HepG2 (cell line): ENCODE results near the gene FAM177B. TPM values are rescaled to one million over a fixed set of nuclear protein-coding genes. Genes with fewer than 3 reads are reported as not detected.
A peak's percentile ranks its signal among the peaks of the same experiment; 100 is the strongest.

ENCODE experiments used
- ARNTL ChIP-seq: sonication (generic); formaldehyde crosslinking; IDR thresholded peaks from 2 replicates; pipeline ENCODE4 v1.4.0; 2020; ENCODE audit warnings: mild to moderate bottlenecking, missing genetic modification reagents
- ATF3 ChIP-seq: sonication (generic); formaldehyde crosslinking; IDR thresholded peaks from 2 replicates; pipeline ENCODE4 v1.4.0; 2020; ENCODE audit warnings: missing genetic modification reagents
- BATF2 ChIP-seq: sonication (generic); formaldehyde crosslinking; IDR thresholded peaks from 2 replicates; pipeline ENCODE4 v1.8.0; 2022; ENCODE audit warnings: mild to moderate bottlenecking, missing genetic modification reagents, moderate library complexity
- CCAR2 ChIP-seq: fragments of 200-400 bp; formaldehyde crosslinking; optimal IDR thresholded peaks from 2 replicates; pipeline ENCODE3; 2018; ENCODE audit warnings: low read depth, mild to moderate bottlenecking, low read length, moderate library complexity
- CEBPG ChIP-seq: IDR thresholded peaks from 2 replicates; pipeline ENCODE4 v1.6.1; 2016
- HMGXB4 ChIP-seq, 2 experiments: sonication (generic) in 1 of 2; formaldehyde crosslinking in 1 of 2; IDR thresholded peaks; 2 replicates each; pipeline versions ENCODE4 v1.4.0 to v1.6.1; 2018 to 2020; ENCODE audit warnings: missing genetic modification reagents in 2 of 2, borderline replicate concordance in 1 of 2, low read depth in 1 of 2, mild to moderate bottlenecking in 1 of 2, missing biosample characterization in 1 of 2
- MNT ChIP-seq: fragments of 450-650 bp; IDR thresholded peaks from 2 replicates; pipeline ENCODE4 v1.6.1; 2016
- NAIF1 ChIP-seq: sonication (generic); formaldehyde crosslinking; IDR thresholded peaks from 2 replicates; pipeline ENCODE4 v1.5.0; 2020; ENCODE audit warnings: mild to moderate bottlenecking, missing genetic modification reagents, borderline replicate concordance
- PBX2 ChIP-seq: IDR thresholded peaks from 2 replicates; pipeline ENCODE4 v1.6.1; 2016; ENCODE audit warnings: control low read depth
- RARG ChIP-seq: sonication (generic); formaldehyde crosslinking; IDR thresholded peaks from 2 replicates; pipeline ENCODE4 v1.4.0; 2020; ENCODE audit warnings: low read depth, mild to moderate bottlenecking, missing genetic modification reagents
- SIN3A ChIP-seq: IDR thresholded peaks from 2 replicates; pipeline ENCODE4 v1.6.1; 2011; ENCODE audit warnings: low read depth, mild to moderate bottlenecking, control low read depth, low read length, borderline replicate concordance
- TERF1 ChIP-seq: sonication (generic); formaldehyde crosslinking; IDR thresholded peaks from 2 replicates; pipeline ENCODE4 v1.8.0; 2022; ENCODE audit warnings: mild to moderate bottlenecking, missing genetic modification reagents, moderate library complexity
- ZNF121 ChIP-seq: sonication (generic); formaldehyde crosslinking; IDR thresholded peaks from 2 replicates; pipeline ENCODE4 v1.5.0; 2020; ENCODE audit warnings: mild to moderate bottlenecking, missing genetic modification reagents
- ZNF572 ChIP-seq: sonication (generic); formaldehyde crosslinking; IDR thresholded peaks from 2 replicates; pipeline ENCODE4 v1.5.1; 2020; ENCODE audit warnings: mild to moderate bottlenecking, missing genetic modification reagents
- ZNF710 ChIP-seq: sonication (generic); formaldehyde crosslinking; IDR thresholded peaks from 2 replicates; pipeline ENCODE4 v1.5.0; 2020; ENCODE audit warnings: mild to moderate bottlenecking, missing genetic modification reagents, borderline replicate concordance
- ZNF790 ChIP-seq: sonication (generic); formaldehyde crosslinking; IDR thresholded peaks from 2 replicates; pipeline ENCODE4 v1.8.0; 2022; ENCODE audit warnings: missing genetic modification reagents, mild to moderate bottlenecking, borderline replicate concordance
- ZSCAN5A ChIP-seq: sonication (generic); formaldehyde crosslinking; IDR thresholded peaks from 2 replicates; pipeline ENCODE4 v1.8.0; 2022; ENCODE audit warnings: mild to moderate bottlenecking, missing genetic modification reagents, borderline replicate concordance
- polyA plus RNA-seq, 8 experiments: library from polyadenylated mRNA; depleted of rRNA in 3 of 8; stranded (reverse) in 7 of 8; unstranded in 1 of 8; fragments of >200 nt; fragmentation: Illumina TruSeq in 4 of 8; extraction: Trizol in 4 of 8; gene quantifications; 2 replicates each; pipeline versions ENCODE4 v1.2.1 to v1.2.3, GENCODE V29; 2011 to 2016; ENCODE audit warnings: low read depth in 4 of 8, missing spikeins in 1 of 8, mixed read lengths in 1 of 8; ENCODE audit not compliant: insufficient read depth in 1 of 8
- total RNA-seq, 5 experiments: library from RNA; depleted of rRNA; stranded (reverse); fragments of >200 nt; fragmentation: Illumina TruSeq; extraction: Trizol; gene quantifications; 2 replicates each; pipeline ENCODE4 v1.2.3, GENCODE V29; 2016; ENCODE audit warnings: low read depth in 1 of 5

Gene FAM177B
- total and polyA plus RNA-seq, 2 of the 13 experiments (the other 11 are each of a cell fraction or from before 2014, with no cell fraction given): 0.05 TPM; not detected in 1

- TF ChIP-seq TERF1 (CRISPR knock-in tag): no peak
- no peak; the same call in 1 of the 2 replicates for TF ChIP-seq CEBPG
- no peak for TF ChIP-seq ZNF121 (CRISPR knock-in tag)
- TF ChIP-seq MNT: peak; percentile 76
- TF ChIP-seq ARNTL (CRISPR knock-in tag): no peak
- TF ChIP-seq CCAR2: no peak
- TF ChIP-seq HMGXB4 (CRISPR knock-in tag; IDR thresholded peaks at IDR 0.05; ENCODE audit: borderline replicate concordance in 1 of 2, low read depth in 1 of 2): 0 out of 4 replicates have a peak, but pooled peaks have one; percentile 3 to 56
- TF ChIP-seq ZNF710: no peak
- TF ChIP-seq ATF3 (CRISPR knock-in tag): no peak
- no peak; the same call in 1 of the 2 replicates for TF ChIP-seq ZSCAN5A (CRISPR knock-in tag)
- TF ChIP-seq ZNF572 (CRISPR knock-in tag): no peak
- no peak for TF ChIP-seq PBX2 (CRISPR knock-in tag)
- peak; percentile 41; the same call in 1 of the 2 replicates for TF ChIP-seq ZNF790 (CRISPR knock-in tag)
- TF ChIP-seq NAIF1 (CRISPR knock-in tag): no peak
- TF ChIP-seq RARG (CRISPR knock-in tag): no peak
- 0 out of 2 replicates have a peak, but pooled peaks have one; percentile 32 for TF ChIP-seq SIN3A
- TF ChIP-seq BATF2: no peak
Measured at GRCh38 chr1:222713091-222713961, 23.7 kb upstream of the FAM177B start (continued).
